GM18868 (cell line): Measurements from ENCODE around the gene FNDC3B.
"Not testable (repeated sequence)": the region's sequence is repeated elsewhere in the genome, so short reads cannot be mapped to it uniquely, and the experiment has no call there.

Experiments used
- ATAC-seq: cut with Tn5 transposase; IDR thresholded peaks from one replicate; pipeline ENCODE4 v1.9.1; 2021; ENCODE audit warnings: mild to moderate bottlenecking, moderate library complexity; ENCODE audit not compliant: unreplicated experiment

The FNDC3B gene

GRCh38 chr3:172039436-172040077 lies at the start of gene FNDC3B:
Gene FNDC3B (plus strand): TSS chr3:172039578. CDS start chr3:172112480, 72,902 bp downstream.
- ATAC-seq = peak; percentile 78

- not testable (repeated sequence) for ATAC-seq
Observed at GRCh38 chr3:171990239-171990638, 49.1 kb upstream of the FNDC3B start.

- ATAC-seq = no peak
Observed at GRCh38 chr3:171991166-171991565, 48.2 kb upstream of the FNDC3B start.

- ATAC-seq = no peak
Observed at GRCh38 chr3:171994646-171995428, 44.5 kb upstream of the FNDC3B start.

GRCh38 chr3:171995486-171995885 lies 43.9 kb upstream of the FNDC3B start:
- no peak for ATAC-seq

GRCh38 chr3:171996178-171996817 lies 43.1 kb upstream of the FNDC3B start:
- ATAC-seq = no peak

GRCh38 chr3:171998731-171999130 lies 40.6 kb upstream of the FNDC3B start:
- ATAC-seq = not testable (repeated sequence)

GRCh38 chr3:172001616-172002015 lies 37.8 kb upstream of the FNDC3B start:
- ATAC-seq = not testable (repeated sequence)

- ATAC-seq = no peak
Observed at GRCh38 chr3:172002512-172003078, 36.8 kb upstream of the FNDC3B start.

- ATAC-seq = no peak
Observed at GRCh38 chr3:172003146-172003545, 36.2 kb upstream of the FNDC3B start.

GRCh38 chr3:172007065-172007370 lies 32.4 kb upstream of the FNDC3B start:
- no peak for ATAC-seq

- no peak for ATAC-seq
Observed at GRCh38 chr3:172009803-172010202, 29.6 kb upstream of the FNDC3B start.

GRCh38 chr3:172012775-172013174 lies 26.6 kb upstream of the FNDC3B start:
- ATAC-seq = no peak

- no peak for ATAC-seq
Observed at GRCh38 chr3:172014145-172014544, 25.2 kb upstream of the FNDC3B start.

GRCh38 chr3:172018364-172018763 lies 21.0 kb upstream of the FNDC3B start:
- ATAC-seq = no peak

GRCh38 chr3:172020763-172021162 lies 18.6 kb upstream of the FNDC3B start:
- no peak for ATAC-seq

GRCh38 chr3:172021164-172021563 lies 18.2 kb upstream of the FNDC3B start:
- ATAC-seq = no peak

- no peak for ATAC-seq
Observed at GRCh38 chr3:172021859-172022258, 17.5 kb upstream of the FNDC3B start.

- ATAC-seq = no peak
Observed at GRCh38 chr3:172023915-172024314, 15.5 kb upstream of the FNDC3B start.

GRCh38 chr3:172024679-172025078 lies 14.7 kb upstream of the FNDC3B start:
- no peak for ATAC-seq

GRCh38 chr3:172029425-172030098 lies 9.8 kb upstream of the FNDC3B start:
- no peak for ATAC-seq
